ENCODE results near the gene NDUFAF3.

DNA sequence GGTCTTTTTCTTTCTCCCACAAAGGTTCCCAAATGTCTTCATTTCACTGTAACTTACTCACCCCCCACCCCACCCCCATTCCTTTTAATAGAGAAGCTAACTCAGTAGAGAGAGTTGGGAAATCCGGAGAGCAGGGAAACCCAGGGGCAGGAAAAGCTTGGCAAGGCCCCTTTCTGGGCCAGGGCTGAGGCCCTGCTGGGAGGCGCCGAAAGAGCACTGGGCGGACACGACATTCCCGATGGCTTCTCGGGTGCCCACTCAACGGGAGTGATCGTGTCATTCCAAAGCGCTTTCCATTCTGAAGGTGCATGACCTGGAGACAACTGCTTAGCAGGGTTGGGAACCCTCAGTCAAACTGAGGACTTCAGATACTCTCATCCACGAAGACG lies 2.0 kb upstream of the NDUFAF3 start:
- no peak for TF ChIP-seq CTCF (IDR thresholded peaks at IDR 0.05)
- TF ChIP-seq USF2 (IDR thresholded peaks at IDR 0.05; ENCODE audit: borderline replicate concordance, low read depth, low read length) = no peak
- no peak for TF ChIP-seq GATA2 (CRISPR knock-in tag; IDR thresholded peaks at IDR 0.05)
- no peak for TF ChIP-seq YY1 (IDR thresholded peaks at IDR 0.05; ENCODE audit: low read depth)
- TF ChIP-seq POLR2AphosphoS5 (IDR thresholded peaks at IDR 0.05; ENCODE audit: low read depth, low read length) = no peak
- no peak for TF ChIP-seq EZH2phosphoT487 (IDR thresholded peaks at IDR 0.05; ENCODE audit: borderline replicate concordance, low read depth)
- TF ChIP-seq MEF2A (IDR thresholded peaks at IDR 0.05; ENCODE audit: borderline replicate concordance, low read depth) = no peak
- TF ChIP-seq, protein P1, sequence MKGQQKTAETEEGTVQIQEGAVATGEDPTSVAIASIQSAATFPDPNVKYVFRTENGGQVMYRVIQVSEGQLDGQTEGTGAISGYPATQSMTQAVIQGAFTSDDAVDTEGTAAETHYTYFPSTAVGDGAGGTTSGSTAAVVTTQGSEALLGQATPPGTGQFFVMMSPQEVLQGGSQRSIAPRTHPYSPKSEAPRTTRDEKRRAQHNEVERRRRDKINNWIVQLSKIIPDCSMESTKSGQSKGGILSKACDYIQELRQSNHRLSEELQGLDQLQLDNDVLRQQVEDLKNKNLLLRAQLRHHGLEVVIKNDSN (IDR thresholded peaks at IDR 0.05; ENCODE audit: borderline replicate concordance, low read depth) = no peak
- no peak for TF ChIP-seq TEAD4 (IDR thresholded peaks at IDR 0.05; ENCODE audit: borderline replicate concordance, insufficient read depth)
- TF ChIP-seq, protein P2, sequence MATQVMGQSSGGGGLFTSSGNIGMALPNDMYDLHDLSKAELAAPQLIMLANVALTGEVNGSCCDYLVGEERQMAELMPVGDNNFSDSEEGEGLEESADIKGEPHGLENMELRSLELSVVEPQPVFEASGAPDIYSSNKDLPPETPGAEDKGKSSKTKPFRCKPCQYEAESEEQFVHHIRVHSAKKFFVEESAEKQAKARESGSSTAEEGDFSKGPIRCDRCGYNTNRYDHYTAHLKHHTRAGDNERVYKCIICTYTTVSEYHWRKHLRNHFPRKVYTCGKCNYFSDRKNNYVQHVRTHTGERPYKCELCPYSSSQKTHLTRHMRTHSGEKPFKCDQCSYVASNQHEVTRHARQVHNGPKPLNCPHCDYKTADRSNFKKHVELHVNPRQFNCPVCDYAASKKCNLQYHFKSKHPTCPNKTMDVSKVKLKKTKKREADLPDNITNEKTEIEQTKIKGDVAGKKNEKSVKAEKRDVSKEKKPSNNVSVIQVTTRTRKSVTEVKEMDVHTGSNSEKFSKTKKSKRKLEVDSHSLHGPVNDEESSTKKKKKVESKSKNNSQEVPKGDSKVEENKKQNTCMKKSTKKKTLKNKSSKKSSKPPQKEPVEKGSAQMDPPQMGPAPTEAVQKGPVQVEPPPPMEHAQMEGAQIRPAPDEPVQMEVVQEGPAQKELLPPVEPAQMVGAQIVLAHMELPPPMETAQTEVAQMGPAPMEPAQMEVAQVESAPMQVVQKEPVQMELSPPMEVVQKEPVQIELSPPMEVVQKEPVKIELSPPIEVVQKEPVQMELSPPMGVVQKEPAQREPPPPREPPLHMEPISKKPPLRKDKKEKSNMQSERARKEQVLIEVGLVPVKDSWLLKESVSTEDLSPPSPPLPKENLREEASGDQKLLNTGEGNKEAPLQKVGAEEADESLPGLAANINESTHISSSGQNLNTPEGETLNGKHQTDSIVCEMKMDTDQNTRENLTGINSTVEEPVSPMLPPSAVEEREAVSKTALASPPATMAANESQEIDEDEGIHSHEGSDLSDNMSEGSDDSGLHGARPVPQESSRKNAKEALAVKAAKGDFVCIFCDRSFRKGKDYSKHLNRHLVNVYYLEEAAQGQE (IDR thresholded peaks at IDR 0.05; ENCODE audit: low read depth, low read length) = no peak
- no peak for TF ChIP-seq TCF12 (IDR thresholded peaks at IDR 0.05)
- no peak for TF ChIP-seq TAF1 (IDR thresholded peaks at IDR 0.05; ENCODE audit: borderline replicate concordance, low read depth, low read length)
- no peak for TF ChIP-seq NFIC (IDR thresholded peaks at IDR 0.05; ENCODE audit: borderline replicate concordance)

Data from SK-N-SH (cell line).